Ramos (cell line): ENCODE results near the gene PHC2.

Source experiments
- in situ Hi-C: fragments of 300-500 bp; cut with MboI; formaldehyde crosslinking; loops from one replicate; pipeline ENCODE4 v1.14.3; 2022; ENCODE audit warnings: low sequenced_read_pairs; ENCODE audit not compliant: unreplicated experiment

PHC2 gene

GRCh38 chr1:33455539-33456501, 24.9 kb upstream of the PHC2 start:
- in situ Hi-C loops = no loop called here

GRCh38 chr1:33454646-33455282, 23.9 kb upstream of the PHC2 start:
- in situ Hi-C loops = no loop called here

- in situ Hi-C loops = no loop called here
Observed at GRCh38 chr1:33446590-33446989, 15.7 kb upstream of the PHC2 start.

GRCh38 chr1:33445108-33445507, 14.2 kb upstream of the PHC2 start:
- in situ Hi-C loops = no loop called here

- in situ Hi-C loops = no loop called here
Observed at GRCh38 chr1:33443705-33444180, 12.8 kb upstream of the PHC2 start.

GRCh38 chr1:33443080-33443704, 12.3 kb upstream of the PHC2 start:
- in situ Hi-C loops = no loop called here

GRCh38 chr1:33442141-33442540, 11.2 kb upstream of the PHC2 start:
- in situ Hi-C loops = no loop called here

GRCh38 chr1:33441088-33441745, 10.3 kb upstream of the PHC2 start:
- in situ Hi-C loops = no loop called here

GRCh38 chr1:33439662-33440061, 8.8 kb upstream of the PHC2 start:
- in situ Hi-C loops = no loop called here

- in situ Hi-C loops = no loop called here
Observed at GRCh38 chr1:33438364-33439160, 7.7 kb upstream of the PHC2 start.

- in situ Hi-C loops = no loop called here
Observed at GRCh38 chr1:33436557-33437285, 5.8 kb upstream of the PHC2 start.

- in situ Hi-C loops = no loop called here
Observed at GRCh38 chr1:33435096-33435820, 4.4 kb upstream of the PHC2 start.

GRCh38 chr1:33434363-33434750, 3.5 kb upstream of the PHC2 start:
- in situ Hi-C loops = no loop called here

GRCh38 chr1:33433509-33434362, 2.8 kb upstream of the PHC2 start:
- in situ Hi-C loops = no loop called here

GRCh38 chr1:33429856-33430691, 821 bp downstream of the PHC2 start:
- in situ Hi-C loops = no loop called here

GRCh38 chr1:33429332-33429731, 1.6 kb downstream of the PHC2 start:
- in situ Hi-C loops = no loop called here

- in situ Hi-C loops = no loop called here
Observed at GRCh38 chr1:33428661-33429060, 2.2 kb downstream of the PHC2 start.
